GM20000 (cell line): Measurements from ENCODE around the gene CNOT9.

Experiments used
- DNase-seq: peaks from one replicate; pipeline ENCODE4 v3.0.0; 2012; ENCODE audit warnings: low spot score
- CTCF ChIP-seq: IDR thresholded peaks from 2 replicates; pipeline ENCODE4 v1.5.1; 2012; ENCODE audit warnings: mild to moderate bottlenecking, control low read depth; ENCODE audit errors: extremely low read depth, missing control alignments

CNOT9 gene

GRCh38 chr2:218566296-218566695 lies 2.3 kb upstream of the CNOT9 start:
- TF ChIP-seq CTCF: no peak
- no peak for DNase-seq

GRCh38 chr2:218567797-218568189 lies 846 bp upstream of the CNOT9 start:
- no peak for TF ChIP-seq CTCF
- no peak for DNase-seq

- peak; percentile 60 for DNase-seq
Observed at GRCh38 chr2:218569038-218569431, 396 bp downstream of the CNOT9 start.

GRCh38 chr2:218569661-218570500 lies 1.2 kb downstream of the CNOT9 start:
- no peak for DNase-seq
- no peak for TF ChIP-seq CTCF

More at GRCh38 chr2:218569038-218569431, 396 bp downstream of the CNOT9 start:
- no peak for TF ChIP-seq CTCF

- TF ChIP-seq CTCF: no peak
- no peak for DNase-seq
Observed at GRCh38 chr2:218570850-218571249, 2.2 kb downstream of the CNOT9 start.

GRCh38 chr2:218576854-218577253 lies 8.2 kb downstream of the CNOT9 start:
- DNase-seq: no peak
- no peak for TF ChIP-seq CTCF

- DNase-seq: no peak
- TF ChIP-seq CTCF: no peak
Observed at GRCh38 chr2:218577482-218578220, 9.0 kb downstream of the CNOT9 start.
